Nephron progenitor cell (in vitro differentiated cells): Measurements from ENCODE around the gene LPP.

Experiments used
- DNase-seq: peaks from one replicate; pipeline ENCODE4 v3.0.0; 2021
- H3K27ac Mint-ChIP-seq: 2 replicates; pipeline ENCODE4 v1.8.0; 2021; ENCODE audit warnings: mild to moderate bottlenecking, moderate library complexity, mixed read lengths
- H3K27me3 Mint-ChIP-seq: 2 replicates; pipeline ENCODE4 v1.8.0; 2021; ENCODE audit warnings: mild to moderate bottlenecking, low read depth, mixed read lengths; ENCODE audit not compliant: poor library complexity
- H3K36me3 Mint-ChIP-seq: 2 replicates; pipeline ENCODE4 v1.8.0; 2021; ENCODE audit warnings: low read depth, mixed read lengths
- H3K4me1 Mint-ChIP-seq: 2 replicates; pipeline ENCODE4 v1.8.0; 2021; ENCODE audit warnings: mixed read lengths
- H3K4me3 Mint-ChIP-seq: 2 replicates; pipeline ENCODE4 v1.8.0; 2021; ENCODE audit warnings: mild to moderate bottlenecking, moderate library complexity, mixed read lengths
- H3K9me3 Mint-ChIP-seq: 2 replicates; pipeline ENCODE4 v1.8.0; 2021; ENCODE audit warnings: mild to moderate bottlenecking, moderate library complexity, mixed read lengths
- TF ChIP-seq, protein P1 (sequence below): fragments of 200-600 bp; sonication (generic); IDR thresholded peaks from 2 replicates; pipeline ENCODE4 v1.5.0; 2021; ENCODE audit warnings: antibody characterized with exemption

The LPP gene

DNA sequence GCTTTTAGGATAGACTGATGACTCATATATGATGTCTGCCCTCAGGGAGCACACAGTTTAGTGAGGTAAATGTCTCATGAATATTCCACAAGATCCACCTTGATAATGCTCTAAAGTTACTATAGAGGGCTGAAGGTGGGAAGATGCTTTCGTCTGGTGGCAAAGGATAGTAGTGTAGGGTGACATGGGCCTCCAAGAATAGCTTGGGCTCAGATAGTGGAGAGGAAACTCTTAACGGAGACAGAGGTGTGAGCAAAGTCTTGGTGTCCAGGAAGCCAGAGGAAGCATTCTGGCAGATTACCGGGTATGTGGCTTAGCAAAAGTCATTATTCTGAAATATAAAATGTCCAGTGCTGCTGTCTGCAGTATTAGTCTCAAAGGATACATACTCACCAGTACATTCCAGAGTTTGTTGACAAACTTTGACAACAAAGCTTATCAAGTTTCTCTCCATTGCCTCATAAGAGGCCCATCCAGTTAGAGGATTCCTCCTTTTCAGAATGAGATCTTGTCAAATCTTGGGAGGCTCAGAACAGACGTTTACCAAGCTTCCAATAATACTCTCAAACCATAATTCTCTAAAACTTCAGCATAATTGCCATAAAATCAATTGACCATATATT is 316.7 kb downstream of the LPP start:
- no peak overlapping the region for H3K4me3 Mint-ChIP-seq
- H3K36me3 Mint-ChIP-seq = peaks cover 33% of the 10 kb centered on the region
- H3K9me3 Mint-ChIP-seq = peaks cover 24% of the 10 kb centered on the region
- DNase-seq = no peak
- H3K4me1 Mint-ChIP-seq = peaks cover 16% of the 10 kb centered on the region
- TF ChIP-seq, protein P1, sequence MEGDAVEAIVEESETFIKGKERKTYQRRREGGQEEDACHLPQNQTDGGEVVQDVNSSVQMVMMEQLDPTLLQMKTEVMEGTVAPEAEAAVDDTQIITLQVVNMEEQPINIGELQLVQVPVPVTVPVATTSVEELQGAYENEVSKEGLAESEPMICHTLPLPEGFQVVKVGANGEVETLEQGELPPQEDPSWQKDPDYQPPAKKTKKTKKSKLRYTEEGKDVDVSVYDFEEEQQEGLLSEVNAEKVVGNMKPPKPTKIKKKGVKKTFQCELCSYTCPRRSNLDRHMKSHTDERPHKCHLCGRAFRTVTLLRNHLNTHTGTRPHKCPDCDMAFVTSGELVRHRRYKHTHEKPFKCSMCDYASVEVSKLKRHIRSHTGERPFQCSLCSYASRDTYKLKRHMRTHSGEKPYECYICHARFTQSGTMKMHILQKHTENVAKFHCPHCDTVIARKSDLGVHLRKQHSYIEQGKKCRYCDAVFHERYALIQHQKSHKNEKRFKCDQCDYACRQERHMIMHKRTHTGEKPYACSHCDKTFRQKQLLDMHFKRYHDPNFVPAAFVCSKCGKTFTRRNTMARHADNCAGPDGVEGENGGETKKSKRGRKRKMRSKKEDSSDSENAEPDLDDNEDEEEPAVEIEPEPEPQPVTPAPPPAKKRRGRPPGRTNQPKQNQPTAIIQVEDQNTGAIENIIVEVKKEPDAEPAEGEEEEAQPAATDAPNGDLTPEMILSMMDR = no peak
- no peaks in the 10 kb centered on the region for H3K27me3 Mint-ChIP-seq
- no peak overlapping the region for H3K27ac Mint-ChIP-seq

DNA sequence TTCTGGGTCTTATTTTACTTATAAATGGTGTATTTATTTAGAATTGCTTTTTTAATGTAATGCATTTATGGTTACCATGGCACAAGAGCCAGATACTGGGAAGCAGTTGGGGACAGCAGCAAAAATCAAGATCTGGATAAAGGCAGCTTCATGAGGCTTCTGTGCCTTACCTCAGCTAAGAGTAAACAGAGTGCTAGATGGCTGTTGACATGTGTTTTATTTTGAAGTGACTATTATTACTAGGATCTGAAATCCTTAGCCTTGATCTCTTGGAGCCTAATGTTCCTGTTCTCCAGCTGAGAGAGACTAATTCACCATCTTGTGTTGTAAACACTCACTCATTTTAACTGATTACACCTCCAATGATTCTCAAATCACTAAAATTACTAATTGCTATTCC is 317.8 kb downstream of the LPP start:
- Mint-ChIP-seq H3K4me1 (peaks cover 18% of the 10 kb centered on the region), H3K4me3 (no peak overlapping the region), H3K27me3 (no peaks in the 10 kb centered on the region), H3K27ac (no peak overlapping the region), H3K9me3 (peaks cover 24% of the 10 kb centered on the region), H3K36me3 (peaks cover 33% of the 10 kb centered on the region)
- TF ChIP-seq, protein P1 = no peak
- DNase-seq = no peak

DNA sequence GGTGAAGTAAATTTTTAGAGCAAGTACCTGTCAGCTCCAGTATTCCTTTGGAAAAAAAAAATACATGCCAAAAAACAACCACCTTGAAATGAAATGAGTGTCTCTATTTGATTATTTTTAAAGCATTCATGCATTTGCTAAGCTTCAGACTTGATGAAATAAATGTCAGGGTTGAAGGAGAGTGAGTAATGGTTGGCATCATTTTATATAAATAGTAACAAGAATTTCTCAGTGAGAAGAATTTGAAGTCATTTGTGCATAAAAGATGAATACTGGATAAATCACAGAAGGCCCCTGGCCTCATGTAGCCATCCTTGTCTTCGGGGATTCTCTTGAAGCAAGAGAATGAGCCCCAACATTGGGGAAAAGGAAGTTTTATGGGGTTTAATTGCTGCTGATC is 318.4 kb downstream of the LPP start:
- H3K27me3 Mint-ChIP-seq = no peaks in the 10 kb centered on the region
- H3K9me3 Mint-ChIP-seq = peaks cover 23% of the 10 kb centered on the region
- H3K27ac Mint-ChIP-seq = no peak overlapping the region
- DNase-seq = no peak
- no peak overlapping the region for H3K4me3 Mint-ChIP-seq
- H3K36me3 Mint-ChIP-seq = peaks cover 31% of the 10 kb centered on the region
- peaks cover 24% of the 10 kb centered on the region for H3K4me1 Mint-ChIP-seq
- TF ChIP-seq, protein P1 = no peak

DNA sequence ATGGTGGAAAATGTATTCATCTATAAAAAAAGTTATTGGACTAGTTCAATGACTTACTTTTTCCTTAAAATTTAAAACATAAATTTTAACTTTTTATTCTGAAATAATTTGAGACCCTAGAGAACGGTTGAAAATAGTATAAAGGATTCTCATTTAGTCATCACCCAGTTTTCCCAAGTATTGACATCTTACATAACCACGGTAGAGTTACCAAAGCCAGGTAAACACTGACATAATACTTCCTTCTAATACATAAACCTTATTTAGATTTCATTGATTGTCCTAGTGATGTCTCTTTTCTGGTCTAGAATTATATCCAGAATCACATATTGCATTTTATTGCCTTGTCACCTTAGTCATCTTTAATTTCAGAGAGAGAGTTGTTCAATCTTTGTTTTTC is 319.1 kb downstream of the LPP start:
- no peak overlapping the region for H3K27ac Mint-ChIP-seq
- H3K27me3 Mint-ChIP-seq = no peaks in the 10 kb centered on the region
- H3K4me3 Mint-ChIP-seq = no peak overlapping the region

DNA sequence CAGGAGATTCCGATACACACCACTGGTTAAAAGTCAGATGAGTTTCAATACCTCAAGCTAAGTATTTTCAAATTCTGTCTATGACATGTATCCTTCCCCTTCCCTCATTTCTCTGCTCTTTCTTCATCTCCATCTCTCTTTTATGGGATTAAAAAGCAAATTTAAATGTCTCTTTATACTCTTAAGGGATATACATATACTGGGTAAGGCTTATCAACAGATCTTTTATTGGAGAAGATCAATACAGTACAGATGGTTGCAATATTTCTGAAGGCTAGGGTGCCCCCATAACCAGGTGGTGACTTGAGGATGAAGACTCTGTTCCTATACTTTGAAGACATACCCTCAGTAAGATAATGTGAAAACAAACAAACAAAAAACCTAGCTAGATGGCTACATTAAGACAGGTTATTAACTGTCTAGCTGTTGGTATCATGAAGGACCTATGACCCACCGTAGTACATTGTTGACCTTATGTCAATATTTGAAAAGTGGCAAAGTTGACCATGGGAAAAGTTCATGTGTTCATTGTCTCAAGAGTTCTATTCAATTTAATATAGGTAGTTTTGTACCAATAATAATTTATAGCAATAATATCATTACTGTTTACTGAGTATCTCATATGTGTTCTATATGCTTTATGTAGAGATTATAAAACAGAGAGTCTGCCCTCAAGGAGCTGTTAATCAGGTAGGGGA is 319.8 kb downstream of the LPP start:
- peaks cover 19% of the 10 kb centered on the region for H3K36me3 Mint-ChIP-seq
- H3K4me1 Mint-ChIP-seq = peaks cover 19% of the 10 kb centered on the region
- no peak overlapping the region for H3K27ac Mint-ChIP-seq

More for the DNA sequence above, 319.1 kb downstream of the LPP start:
- H3K36me3 Mint-ChIP-seq = peaks cover 25% of the 10 kb centered on the region
- H3K4me1 Mint-ChIP-seq = peaks cover 24% of the 10 kb centered on the region
- TF ChIP-seq, protein P1 = no peak
- no peak for DNase-seq
- peaks cover 19% of the 10 kb centered on the region for H3K9me3 Mint-ChIP-seq

More for the DNA sequence above, 319.8 kb downstream of the LPP start:
- Mint-ChIP-seq H3K4me3 (no peak overlapping the region), H3K9me3 (peaks cover 14% of the 10 kb centered on the region), H3K27me3 (no peaks in the 10 kb centered on the region)
- DNase-seq = no peak
- TF ChIP-seq, protein P1 = no peak
